GM23338 (cell line): ENCODE measurements around the gene FBXW4. TPM values are rescaled to one million over a fixed set of nuclear protein-coding genes. Genes with fewer than 3 reads are reported as not detected.

ENCODE experiments used
- ATAC-seq: fragments of 200-7000 bp; cut with Tn5 transposase; 3 replicates; pipeline ENCODE4 v1.9.1; 2020
- DNase-seq: peaks from one replicate; pipeline ENCODE4 v3.0.0-alpha.2; 2015; ENCODE audit warnings: low spot score
- H2AFZ ChIP-seq: fragments of 200-600 bp; sonication (generic); 2 replicates; pipeline ENCODE4 v1.8.0; 2016; ENCODE audit warnings: antibody characterized with exemption, mild to moderate bottlenecking, moderate library complexity
- H3F3A ChIP-seq: fragments of 200-600 bp; sonication (generic); replicated peaks from 2 replicates; pipeline ENCODE4 v1.8.0; 2017; ENCODE audit warnings: antibody characterized with exemption, mixed run types, low read depth
- H3K27ac ChIP-seq: fragments of 200-600 bp; sonication (generic); 2 replicates; pipeline ENCODE4 v1.6.1; 2016; ENCODE audit warnings: low read depth
- H3K27me3 ChIP-seq: fragments of 200-600 bp; sonication (generic); 2 replicates; pipeline ENCODE4 v1.8.0; 2016; ENCODE audit warnings: mild to moderate bottlenecking, mixed run types, moderate library complexity; ENCODE audit not compliant: insufficient read depth
- H3K36me3 ChIP-seq: fragments of 200-600 bp; sonication (generic); 2 replicates; pipeline ENCODE4 v1.8.0; 2016; ENCODE audit warnings: mild to moderate bottlenecking; ENCODE audit not compliant: insufficient read depth
- H3K4me1 ChIP-seq: fragments of 200-600 bp; sonication (generic); 2 replicates; pipeline ENCODE4 v1.8.0; 2016; ENCODE audit warnings: mild to moderate bottlenecking, moderate library complexity; ENCODE audit not compliant: insufficient read depth
- H3K4me2 ChIP-seq: fragments of 200-600 bp; sonication (generic); 2 replicates; pipeline ENCODE4 v1.7.1; 2017; ENCODE audit warnings: mixed run types
- H3K4me3 ChIP-seq: fragments of 200-600 bp; sonication (generic); 2 replicates; pipeline ENCODE4 v1.6.1; 2016; ENCODE audit warnings: mixed run types
- H3K79me2 ChIP-seq: fragments of 200-600 bp; sonication (generic); replicated peaks from 2 replicates; pipeline ENCODE4 v1.8.0; 2017; ENCODE audit warnings: mild to moderate bottlenecking; ENCODE audit not compliant: insufficient read depth
- H3K9me2 ChIP-seq: fragments of 200-600 bp; sonication (generic); 2 replicates; pipeline ENCODE4 v1.8.0; 2017; ENCODE audit not compliant: insufficient read depth
- H4K20me1 ChIP-seq: fragments of 200-600 bp; sonication (generic); replicated peaks from 2 replicates; pipeline ENCODE4 v1.8.0; 2017; ENCODE audit warnings: mild to moderate bottlenecking; ENCODE audit not compliant: insufficient read depth
- H3K27ac Mint-ChIP-seq: 2 replicates; pipeline ENCODE4 v1.8.0; 2020; ENCODE audit warnings: inconsistent platforms, mild to moderate bottlenecking, moderate library complexity, mixed read lengths
- H3K27me3 Mint-ChIP-seq: 3 replicates; pipeline ENCODE4 v1.8.0; 2022; ENCODE audit warnings: low read depth, mild to moderate bottlenecking, moderate library complexity, mixed read lengths, inconsistent platforms; ENCODE audit not compliant: insufficient read depth, poor library complexity
- H3K36me3 Mint-ChIP-seq: 3 replicates; pipeline ENCODE4 v1.8.0; 2021; ENCODE audit warnings: low read depth, mild to moderate bottlenecking, inconsistent platforms, moderate library complexity, mixed read lengths
- H3K4me1 Mint-ChIP-seq: 3 replicates; pipeline ENCODE4 v1.8.0; 2020; ENCODE audit warnings: mild to moderate bottlenecking, inconsistent platforms, mixed read lengths
- H3K4me3 Mint-ChIP-seq: 3 replicates; pipeline ENCODE4 v1.8.0; 2021; ENCODE audit warnings: moderate library complexity, mild to moderate bottlenecking, inconsistent platforms, mixed read lengths
- H3K9me3 Mint-ChIP-seq: 3 replicates; pipeline ENCODE4 v1.8.0; 2020; ENCODE audit warnings: moderate library complexity, mild to moderate bottlenecking, inconsistent platforms, mixed read lengths
- JUNB ChIP-seq: IDR thresholded peaks from one replicate; pipeline ENCODE4 v1.6.1; 2016; ENCODE audit warnings: antibody characterized with exemption; ENCODE audit not compliant: unreplicated experiment
- NANOG ChIP-seq: IDR thresholded peaks from 2 replicates; pipeline ENCODE4 v1.6.1; 2016; ENCODE audit warnings: antibody characterized with exemption, borderline replicate concordance
- ZNF114 ChIP-seq: fragments of 250-450 bp; sonication (Bioruptor Pico); IDR thresholded peaks from 2 replicates; pipeline ENCODE4 v1.5.0; 2020; ENCODE audit warnings: mild to moderate bottlenecking, moderate library complexity
- ZNF462 ChIP-seq: fragments of 250-450 bp; sonication (Bioruptor Pico); IDR thresholded peaks from 2 replicates; pipeline ENCODE4 v1.5.0; 2020; ENCODE audit warnings: mild to moderate bottlenecking, moderate library complexity
- polyA plus RNA-seq: library from polyadenylated mRNA; unstranded; fragments of >200 nt; fragmentation: Nextera tagmentation; extraction: Ambion mirVana; gene quantifications from 2 replicates; pipeline ENCODE4 v1.2.1, GENCODE V29; 2016
- total RNA-seq: library from RNA; depleted of rRNA; stranded (reverse); fragments of >200 nt; shearing (Covaris generic); gene quantifications from 2 replicates; pipeline ENCODE4 v1.2.3, GENCODE V29; 2014
- TF ChIP-seq, protein P1 (sequence below): IDR thresholded peaks from one replicate; pipeline ENCODE4 v1.6.1; 2018; ENCODE audit warnings: antibody characterized with exemption; ENCODE audit not compliant: unreplicated experiment

FBXW4 gene
- total and polyA plus RNA-seq, 2 experiments from 2014 or later = 8.0 to 18.6 TPM

- TF ChIP-seq ZNF462 (CRISPR knock-in tag) = no peak
- TF ChIP-seq, protein P1, sequence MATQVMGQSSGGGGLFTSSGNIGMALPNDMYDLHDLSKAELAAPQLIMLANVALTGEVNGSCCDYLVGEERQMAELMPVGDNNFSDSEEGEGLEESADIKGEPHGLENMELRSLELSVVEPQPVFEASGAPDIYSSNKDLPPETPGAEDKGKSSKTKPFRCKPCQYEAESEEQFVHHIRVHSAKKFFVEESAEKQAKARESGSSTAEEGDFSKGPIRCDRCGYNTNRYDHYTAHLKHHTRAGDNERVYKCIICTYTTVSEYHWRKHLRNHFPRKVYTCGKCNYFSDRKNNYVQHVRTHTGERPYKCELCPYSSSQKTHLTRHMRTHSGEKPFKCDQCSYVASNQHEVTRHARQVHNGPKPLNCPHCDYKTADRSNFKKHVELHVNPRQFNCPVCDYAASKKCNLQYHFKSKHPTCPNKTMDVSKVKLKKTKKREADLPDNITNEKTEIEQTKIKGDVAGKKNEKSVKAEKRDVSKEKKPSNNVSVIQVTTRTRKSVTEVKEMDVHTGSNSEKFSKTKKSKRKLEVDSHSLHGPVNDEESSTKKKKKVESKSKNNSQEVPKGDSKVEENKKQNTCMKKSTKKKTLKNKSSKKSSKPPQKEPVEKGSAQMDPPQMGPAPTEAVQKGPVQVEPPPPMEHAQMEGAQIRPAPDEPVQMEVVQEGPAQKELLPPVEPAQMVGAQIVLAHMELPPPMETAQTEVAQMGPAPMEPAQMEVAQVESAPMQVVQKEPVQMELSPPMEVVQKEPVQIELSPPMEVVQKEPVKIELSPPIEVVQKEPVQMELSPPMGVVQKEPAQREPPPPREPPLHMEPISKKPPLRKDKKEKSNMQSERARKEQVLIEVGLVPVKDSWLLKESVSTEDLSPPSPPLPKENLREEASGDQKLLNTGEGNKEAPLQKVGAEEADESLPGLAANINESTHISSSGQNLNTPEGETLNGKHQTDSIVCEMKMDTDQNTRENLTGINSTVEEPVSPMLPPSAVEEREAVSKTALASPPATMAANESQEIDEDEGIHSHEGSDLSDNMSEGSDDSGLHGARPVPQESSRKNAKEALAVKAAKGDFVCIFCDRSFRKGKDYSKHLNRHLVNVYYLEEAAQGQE = no peak
Observed at GRCh38 chr10:101645659-101646058, 49.3 kb downstream of the FBXW4 start (continued).

DNA sequence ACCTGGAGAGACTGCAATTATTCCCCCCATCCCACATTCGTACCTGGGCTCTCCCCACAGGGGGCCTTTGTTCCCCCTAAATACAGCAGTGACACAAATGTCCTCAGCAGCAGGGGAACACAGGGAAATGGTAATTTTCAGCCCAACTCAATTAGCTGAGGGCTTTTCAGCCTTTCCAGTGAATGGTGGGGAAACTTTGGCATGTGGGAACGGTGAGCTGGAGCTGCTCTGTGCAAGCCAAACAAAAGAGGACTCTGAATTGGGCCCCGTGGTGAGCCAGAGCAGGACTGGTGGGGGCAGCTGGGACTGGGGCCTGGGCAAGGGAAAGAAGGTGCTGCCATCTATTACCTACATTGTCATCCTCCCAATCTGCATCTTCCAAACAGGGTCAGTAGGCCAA, 51.0 kb downstream of the FBXW4 start:
- Histone ChIP-seq H2AFZ (no peak overlapping the region), H3F3A (peaks cover 12% of the 10 kb centered on the region), H3K4me1 (peaks cover 32% of the 10 kb centered on the region), H3K79me2 (no peaks in the 10 kb centered on the region), H3K27ac (peak overlapping the region; percentile 95), H4K20me1 (no peaks in the 10 kb centered on the region), H3K27me3 (no peaks in the 10 kb centered on the region), H3K36me3 (0 out of 2 replicates have a peak, but pooled peaks cover 4% of the 10 kb centered on the region), H3K4me3 (peak overlapping the region; percentile 19; the same call in 1 of the 2 replicates), H3K9me2 (0 out of 2 replicates have a peak, but pooled peaks cover 2% of the 10 kb centered on the region), H3K4me2 (peak overlapping the region; percentile 63)
- peak overlapping the region; percentile 97 for H3K27ac Mint-ChIP-seq
- peaks cover 9% of the 10 kb centered on the region for H3K27me3 Mint-ChIP-seq
- peak; percentile 92 for ATAC-seq
- peaks cover 39% of the 10 kb centered on the region for H3K4me1 Mint-ChIP-seq
- no peaks in the 10 kb centered on the region; the same call in 2 of the 3 replicates for H3K9me3 Mint-ChIP-seq
- peak overlapping the region; percentile 39; the same call in 2 of the 3 replicates for H3K4me3 Mint-ChIP-seq
- H3K36me3 Mint-ChIP-seq = peaks cover 3% of the 10 kb centered on the region; the same call in 1 of the 3 replicates
- peak; percentile 84 for DNase-seq
- TF ChIP-seq ZNF114 (CRISPR knock-in tag) (peak; percentile 12; the same call in 1 of the 2 replicates), ZNF462 (CRISPR knock-in tag) (peak; percentile 68), NANOG (peak; percentile 35; the same call in 1 of the 2 replicates), JUNB (no peak)
